ENCODE measurements around the gene ABI3BP.
"Not testable (repeated sequence)": the region's sequence is repeated elsewhere in the genome, so short reads cannot be mapped to it uniquely, and the experiment has no call there.

Gene ABI3BP

GRCh38 chr3:100982710-100983109, 10.5 kb downstream of the ABI3BP start:
- DNase-seq, result no peak

GRCh38 chr3:100981164-100981911, 11.9 kb downstream of the ABI3BP start:
- no peak for DNase-seq

- no peak for DNase-seq
Observed at GRCh38 chr3:100978011-100978659, 15.1 kb downstream of the ABI3BP start.

- DNase-seq, result no peak
Observed at GRCh38 chr3:100976611-100977010, 16.6 kb downstream of the ABI3BP start.

GRCh38 chr3:100975714-100976113, 17.5 kb downstream of the ABI3BP start:
- DNase-seq, result no peak

- DNase-seq, result no peak
Observed at GRCh38 chr3:100973594-100973993, 19.6 kb downstream of the ABI3BP start.

- DNase-seq, result no peak
Observed at GRCh38 chr3:100972867-100973266, 20.4 kb downstream of the ABI3BP start.

- no peak for DNase-seq
Observed at GRCh38 chr3:100972301-100972844, 20.8 kb downstream of the ABI3BP start.

GRCh38 chr3:100971798-100972197, 21.4 kb downstream of the ABI3BP start:
- DNase-seq, result no peak

- no peak for DNase-seq
Observed at GRCh38 chr3:100970477-100970990, 22.7 kb downstream of the ABI3BP start.

GRCh38 chr3:100968932-100969906, 24.0 kb downstream of the ABI3BP start:
- DNase-seq, result no peak

GRCh38 chr3:100966807-100967206, 26.4 kb downstream of the ABI3BP start:
- no peak for DNase-seq

GRCh38 chr3:100966049-100966491, 27.2 kb downstream of the ABI3BP start:
- DNase-seq, result no peak

- no peak for DNase-seq
Observed at GRCh38 chr3:100963041-100963440, 30.2 kb downstream of the ABI3BP start.

- DNase-seq, result no peak
Observed at GRCh38 chr3:100957261-100957986, 35.8 kb downstream of the ABI3BP start.

- DNase-seq, result no peak
Observed at GRCh38 chr3:100956276-100956675, 36.9 kb downstream of the ABI3BP start.

GRCh38 chr3:100954990-100955389, 38.2 kb downstream of the ABI3BP start:
- no peak for DNase-seq

GRCh38 chr3:100954199-100954935, 38.9 kb downstream of the ABI3BP start:
- DNase-seq, result no peak

- DNase-seq, result no peak
Observed at GRCh38 chr3:100953103-100953502, 40.1 kb downstream of the ABI3BP start.

GRCh38 chr3:100947119-100947518, 46.1 kb downstream of the ABI3BP start:
- no peak for DNase-seq

GRCh38 chr3:100946096-100946495, 47.1 kb downstream of the ABI3BP start:
- DNase-seq, result not testable (repeated sequence)

Data from stimulated activated CD8-positive, alpha-beta memory T cell treated with anti-CD3 and anti-CD28 coated beads, Interleukin-4, amount 100 ng/mL, for 48 hours (primary cell).